ENCODE results near the gene LPCAT2.

GRCh38 chr16:55575496-55575895, 66.6 kb downstream of the LPCAT2 start:
- TF ChIP-seq CTCF (IDR thresholded peaks at IDR 0.05; ENCODE audit: low read depth, low read length) (no peak), POLR2A (IDR thresholded peaks at IDR 0.05; ENCODE audit: extremely low read depth, insufficient read length) (no peak), MAX (IDR thresholded peaks at IDR 0.05; ENCODE audit: low read depth, low read length) (no peak)

Measured in NB4 (cell line).